Activated gamma-delta T cell treated with anti-CD3 and anti-CD28 coated beads, Interleukin-2, amount 50 U/mL, for 16 hours (primary cell): ENCODE results near the gene CELA3A.
"Not testable (repeated sequence)": the region's sequence is repeated elsewhere in the genome, so short reads cannot be mapped to it uniquely, and the experiment has no call there.

Source experiments
- DNase-seq: peaks from one replicate; pipeline ENCODE4 v3.0.0-alpha.2; 2020; ENCODE audit warnings: low read depth

Gene CELA3A

GRCh38 chr1:22018583-22019559, 17.4 kb downstream of the CELA3A start:
- peak; percentile 49 for DNase-seq

DNA sequence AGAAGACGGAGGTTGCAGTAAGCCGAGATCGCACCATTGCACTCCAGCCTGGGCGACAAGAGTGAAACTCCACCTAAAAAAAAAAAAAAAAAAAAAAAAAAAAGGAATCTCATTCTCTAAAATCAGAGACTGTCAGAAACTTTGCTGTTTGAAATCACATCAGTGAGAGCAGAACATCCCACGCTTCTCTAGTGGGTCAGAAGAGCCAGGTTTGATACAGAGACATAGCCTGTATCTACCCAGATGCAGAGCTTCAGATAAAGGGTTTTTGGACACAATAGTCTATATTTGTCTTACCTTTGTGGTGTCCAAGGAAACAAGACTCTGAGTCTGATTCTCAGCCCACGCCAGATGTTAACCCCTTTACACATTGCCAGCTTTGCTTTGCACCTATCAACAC, 19.6 kb downstream of the CELA3A start:
- DNase-seq: no peak

- peak; percentile 63 for DNase-seq
Measured at GRCh38 chr1:22024485-22025367, 23.3 kb downstream of the CELA3A start.

DNA sequence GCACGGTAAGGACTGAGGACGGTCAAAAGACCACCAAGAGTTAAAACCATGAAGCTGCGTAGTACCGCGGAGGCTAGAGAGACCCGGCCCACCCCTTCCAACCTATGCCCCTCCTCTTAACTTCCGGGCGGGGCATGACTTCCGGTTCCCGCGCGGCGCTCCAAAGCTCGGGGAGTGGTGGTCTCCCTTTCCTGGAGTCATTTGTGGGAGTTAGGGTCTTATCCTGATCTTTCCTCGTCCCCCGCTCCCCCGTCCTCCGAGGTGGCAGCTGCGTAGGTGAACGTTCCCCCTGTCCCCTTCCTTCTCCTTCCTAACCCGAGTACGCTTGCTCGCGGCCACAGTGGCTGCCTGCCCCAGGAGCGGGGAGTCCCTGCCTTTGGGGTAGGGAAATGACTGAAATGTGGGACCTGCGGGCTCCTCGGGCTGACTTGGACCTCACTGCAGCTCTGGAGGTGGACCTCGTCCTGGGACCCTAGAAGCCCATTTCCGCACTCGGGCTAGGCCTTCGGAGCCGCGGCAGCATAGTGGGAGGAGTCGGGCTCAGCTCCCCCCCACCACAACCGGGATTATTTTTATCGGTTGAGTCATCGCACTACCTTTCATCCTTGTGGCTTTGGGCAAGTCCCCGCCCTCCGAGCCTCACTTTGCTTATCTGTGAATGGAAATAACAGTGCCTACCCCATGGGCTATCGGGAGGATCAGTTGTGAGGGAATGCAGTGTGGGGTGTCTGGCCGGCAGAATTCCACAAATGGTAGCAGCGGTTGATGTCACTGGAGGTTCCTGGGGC, 24.1 kb downstream of the CELA3A start:
- DNase-seq: peak; percentile 86

DNA sequence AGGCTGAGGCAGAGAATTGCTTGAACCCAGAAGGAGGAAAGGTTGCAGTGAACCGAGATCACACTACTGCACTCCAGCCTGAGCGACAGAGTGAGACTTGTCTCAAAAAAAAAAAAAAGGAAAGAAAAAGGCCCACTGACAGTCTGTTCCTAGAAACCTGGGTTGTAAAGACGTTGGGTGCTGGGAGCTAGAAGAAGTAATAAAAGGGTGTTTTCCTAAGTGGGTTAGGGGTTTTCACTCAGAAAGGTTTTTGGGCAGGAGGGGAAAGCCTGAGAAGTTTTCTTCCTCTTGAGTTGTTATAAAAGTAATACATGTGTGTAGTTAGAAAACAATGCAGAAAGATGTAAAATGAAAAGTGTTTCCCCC, 25.4 kb downstream of the CELA3A start:
- DNase-seq: no peak

DNA sequence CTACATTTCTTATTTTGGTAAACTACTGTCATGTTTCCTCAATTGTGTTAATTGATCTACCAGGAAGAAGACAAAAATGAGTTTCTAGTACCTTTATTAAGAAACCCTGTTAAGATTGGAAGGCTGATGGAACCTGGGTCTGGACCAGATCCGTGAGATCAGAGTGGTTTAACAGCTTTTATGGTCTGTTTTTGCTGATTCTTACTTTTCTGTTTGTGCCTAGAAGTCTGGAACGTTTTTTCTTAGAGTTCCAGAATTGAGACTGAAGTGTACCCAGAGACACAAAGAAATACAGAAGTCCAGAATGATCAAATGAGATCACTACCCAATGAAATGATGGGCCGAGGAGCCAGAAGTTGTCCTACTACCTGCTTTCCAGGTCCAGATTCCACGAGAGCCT, 28.6 kb downstream of the CELA3A start:
- DNase-seq: no peak

- no peak for DNase-seq
Measured at GRCh38 chr1:22030473-22030872, 29.0 kb downstream of the CELA3A start.

GRCh38 chr1:22031214-22031962, 29.9 kb downstream of the CELA3A start:
- no peak for DNase-seq

DNA sequence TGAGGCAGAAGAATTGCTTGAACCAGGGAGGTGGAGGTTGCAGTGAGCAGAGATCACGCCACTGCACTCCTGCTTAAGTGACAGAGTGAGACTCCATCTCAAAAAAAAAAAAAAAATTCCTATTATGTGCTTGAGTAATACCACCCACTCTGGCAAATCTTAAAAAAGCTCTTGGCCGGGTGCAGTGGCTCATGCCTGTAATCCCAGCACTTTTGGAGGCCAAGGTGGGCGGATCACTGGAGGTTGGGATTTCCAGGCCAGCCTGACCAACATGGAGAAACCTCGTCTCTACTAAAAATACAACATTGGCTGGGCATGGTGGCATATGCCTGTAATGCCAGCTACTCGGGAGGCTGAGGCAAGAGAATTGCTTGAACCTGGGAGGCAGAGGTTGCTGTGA, 33.4 kb downstream of the CELA3A start:
- DNase-seq: not testable (repeated sequence)

- DNase-seq: no peak
Measured at GRCh38 chr1:22037520-22037919, 36.1 kb downstream of the CELA3A start.

DNA sequence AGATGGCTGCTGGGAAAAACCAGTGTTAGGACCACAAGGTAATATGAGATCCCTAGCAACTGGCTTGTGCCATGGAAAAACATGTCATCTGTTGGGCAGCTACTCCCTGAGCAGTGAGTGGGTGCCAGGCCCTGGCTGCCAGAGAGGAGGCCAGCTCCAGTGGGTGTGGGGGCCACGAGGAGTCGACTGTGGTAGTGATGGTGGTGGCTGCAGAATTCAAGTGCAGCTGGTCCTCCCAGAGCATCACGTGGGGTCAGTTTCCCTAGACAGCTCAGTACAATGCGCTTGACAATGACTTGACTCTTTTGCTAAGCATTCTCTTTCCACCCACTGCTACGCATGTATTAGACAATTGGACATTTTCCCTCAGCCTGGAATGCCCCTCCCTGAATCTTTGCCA, 36.6 kb downstream of the CELA3A start:
- no peak for DNase-seq

DNA sequence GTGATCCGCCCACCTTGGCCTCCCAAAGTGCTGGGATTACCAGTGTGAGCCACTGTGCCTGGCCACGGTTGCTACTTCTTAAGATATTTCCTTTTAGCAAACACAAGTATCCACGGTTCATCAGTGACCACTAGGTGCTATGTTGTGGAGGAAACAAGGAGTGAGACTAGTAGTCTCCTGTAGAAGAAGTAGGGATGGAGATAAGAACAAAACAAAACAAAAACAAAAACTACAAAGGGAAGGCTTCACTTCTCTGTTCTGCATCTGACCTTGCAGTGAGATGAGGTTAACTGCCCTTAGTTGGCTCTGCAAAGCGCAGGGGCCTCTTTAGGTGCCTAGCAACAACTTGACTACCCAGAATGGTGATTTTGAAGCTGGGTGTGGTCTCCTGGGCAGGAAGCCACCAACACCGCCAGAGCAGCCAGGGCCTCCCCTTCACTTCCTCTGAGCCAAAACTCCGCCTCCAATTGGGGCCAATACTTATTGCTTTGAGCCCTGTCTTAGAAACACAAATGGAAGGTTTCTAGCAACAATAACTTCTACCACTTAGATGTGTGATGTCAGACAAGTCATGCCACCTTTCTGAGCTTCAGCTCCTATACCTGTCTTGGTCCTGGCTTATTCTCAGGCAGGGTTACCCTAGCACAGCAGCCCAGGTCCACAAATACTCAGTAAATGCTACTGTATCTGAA, 38.3 kb downstream of the CELA3A start:
- peak; percentile 77 for DNase-seq

GRCh38 chr1:22040286-22040623, 38.8 kb downstream of the CELA3A start:
- DNase-seq: no peak

DNA sequence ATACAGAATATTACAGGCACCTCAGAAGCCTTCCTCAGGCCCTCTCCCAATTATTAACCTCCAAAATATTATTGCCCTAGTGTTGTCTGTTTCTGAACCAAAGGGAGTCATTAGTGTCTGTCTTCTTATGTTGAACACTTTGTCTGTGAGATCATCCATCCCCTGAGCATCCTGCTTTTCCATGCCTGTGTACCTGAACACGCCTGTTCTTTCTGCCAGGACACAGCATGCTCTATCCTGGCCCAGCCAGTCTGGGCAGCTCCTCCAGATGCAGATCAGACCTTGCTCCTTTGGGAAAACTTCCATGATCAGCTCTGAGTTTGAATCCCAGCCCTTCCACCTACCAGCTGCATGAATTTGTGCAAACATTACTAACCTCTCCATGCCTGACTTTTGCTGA, 40.0 kb downstream of the CELA3A start:
- no peak for DNase-seq

DNA sequence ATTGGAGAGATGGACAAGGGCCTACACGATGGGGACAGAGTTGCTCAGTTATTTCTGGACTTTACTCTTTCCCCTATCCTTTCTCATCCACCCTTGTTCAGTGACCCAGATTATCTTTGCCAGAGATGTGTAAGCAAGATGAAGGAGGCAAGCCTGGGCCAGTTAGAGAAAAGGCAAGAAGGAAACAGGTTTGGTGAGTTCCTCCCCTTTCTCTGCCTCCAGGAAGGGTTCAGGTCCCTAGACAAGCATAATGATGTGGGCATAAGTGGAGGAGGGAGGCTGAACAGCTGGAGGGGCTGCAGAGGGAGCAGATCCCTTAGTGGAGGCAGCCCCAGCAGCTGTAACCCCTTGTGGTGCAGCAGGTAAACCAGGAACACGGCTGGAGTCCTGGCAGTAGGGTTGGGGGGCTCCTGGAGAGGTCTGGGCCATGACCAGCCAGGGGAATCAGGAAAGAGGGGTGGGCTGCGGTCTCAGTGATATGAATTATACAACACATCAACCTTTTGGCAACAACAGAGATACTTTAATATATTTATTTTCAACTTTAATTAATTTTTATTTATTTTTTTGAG, 41.8 kb downstream of the CELA3A start:
- DNase-seq: no peak

DNA sequence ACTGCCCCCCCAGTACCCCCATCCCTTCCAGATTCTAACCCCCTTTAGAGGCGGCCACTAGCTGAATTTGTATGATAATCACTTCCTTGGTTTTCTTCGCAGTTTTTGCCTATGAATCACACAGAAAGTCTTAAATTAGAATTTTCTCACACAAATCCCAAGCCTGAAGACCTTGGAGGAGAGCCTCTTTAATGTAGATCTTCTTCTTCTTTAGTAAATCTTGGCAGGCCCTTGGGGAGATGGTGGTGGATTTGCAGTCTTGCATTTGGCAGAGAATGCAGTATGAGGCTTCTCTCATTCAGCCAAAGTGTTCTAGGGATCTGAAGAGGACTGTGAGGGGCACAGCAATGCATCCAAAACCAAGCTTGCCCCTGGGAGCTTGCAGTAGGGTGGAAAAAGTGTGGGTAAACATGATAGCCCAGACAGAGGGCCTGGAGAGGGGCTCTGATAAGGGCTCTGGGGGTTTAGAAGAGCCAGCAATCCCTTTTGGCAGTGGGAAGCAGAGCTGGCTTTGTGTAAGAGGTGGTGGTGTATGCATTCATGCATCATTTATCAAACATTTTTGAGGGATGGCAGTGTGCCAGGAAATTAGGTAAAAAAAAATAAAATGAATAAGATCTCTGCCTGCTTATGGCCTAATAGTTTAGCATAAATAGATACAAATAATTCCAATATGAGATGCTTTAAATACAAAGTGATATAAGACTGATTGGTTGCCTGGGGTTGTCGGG, 43.4 kb downstream of the CELA3A start:
- no peak for DNase-seq

- DNase-seq: no peak
Measured at GRCh38 chr1:22045604-22046228, 44.3 kb downstream of the CELA3A start.

DNA sequence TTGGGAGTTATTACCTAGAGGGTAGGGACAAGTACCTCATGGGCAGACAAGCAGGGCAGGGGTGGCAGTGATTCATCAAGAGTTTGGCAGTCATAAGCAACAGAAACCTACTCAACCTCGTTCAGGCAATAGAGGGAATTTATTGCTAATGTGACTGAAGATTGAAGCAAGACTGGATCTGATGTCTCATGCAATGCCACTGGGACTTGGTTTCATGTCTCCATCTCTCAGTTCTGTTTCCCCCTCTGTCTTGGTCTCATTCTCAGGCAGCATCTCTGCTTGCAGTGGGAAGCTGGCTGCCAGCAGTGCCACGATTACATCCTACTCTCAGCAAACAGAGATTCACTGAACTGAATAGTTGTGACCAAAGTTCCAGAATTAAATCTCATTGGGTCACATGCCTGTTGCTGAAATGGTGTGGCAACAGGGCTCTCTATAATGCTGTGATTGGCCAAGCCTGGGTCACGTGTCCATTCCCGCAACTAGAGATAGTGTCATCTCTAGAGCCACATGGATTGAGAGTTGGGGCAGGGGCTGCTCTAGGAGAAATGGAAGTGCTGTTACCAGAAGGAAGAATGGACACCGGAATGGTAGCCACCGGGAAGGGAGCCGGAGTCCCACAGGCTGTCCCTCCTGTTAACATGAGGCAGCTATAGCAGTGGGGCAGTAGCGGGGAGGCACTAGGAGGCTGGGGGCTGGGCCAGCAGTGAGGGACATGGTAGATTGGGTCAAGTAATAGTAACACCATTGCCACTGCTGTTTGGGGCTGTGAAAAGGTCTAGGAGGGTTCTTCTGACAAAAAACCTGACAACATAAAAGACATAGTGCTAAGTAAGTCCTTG, 47.1 kb downstream of the CELA3A start:
- no peak for DNase-seq
